Aorta (tissue), 5 donors: ENCODE data around the gene CLCN4. TPM values are rescaled to one million over a fixed set of nuclear protein-coding genes. Genes with fewer than 3 reads are reported as not detected.

Experiments
- ATAC-seq: fragments of 200-7000 bp; cut with Tn5 transposase; one replicate; pipeline ENCODE4 v1.9.1; 2022; ENCODE audit warnings: moderate library complexity; ENCODE audit not compliant: low FRiP score
- DNase-seq, 2 donors: peaks; one replicate each; pipeline ENCODE4 v3.0.0-alpha.2; 2020
- H3K27ac ChIP-seq, 2 donors: one replicate each; pipeline ENCODE4 v1.5.1; 2013; ENCODE audit warnings: low read length in 2 of 2, mild to moderate bottlenecking in 2 of 2, moderate library complexity in 2 of 2, control low read depth in 1 of 2, inconsistent platforms in 1 of 2, low read depth in 1 of 2
- H3K27me3 ChIP-seq, 2 donors: one replicate each; pipeline ENCODE4 v1.6.1; 2013; ENCODE audit warnings: control low read depth in 1 of 2, low read length in 1 of 2, mild to moderate bottlenecking in 1 of 2, moderate library complexity in 1 of 2; ENCODE audit not compliant: insufficient read depth in 2 of 2, control insufficient read depth in 1 of 2
- H3K36me3 ChIP-seq, 2 donors: one replicate each; pipeline ENCODE4 v1.6.1; 2013; ENCODE audit warnings: control low read depth in 1 of 2, low read length in 1 of 2, mild to moderate bottlenecking in 1 of 2; ENCODE audit not compliant: insufficient read depth in 2 of 2, control insufficient read depth in 1 of 2
- H3K4me1 ChIP-seq, 2 donors: one replicate each; pipeline ENCODE4 v1.6.1; 2013; ENCODE audit warnings: low read length in 2 of 2, control low read depth in 1 of 2, mild to moderate bottlenecking in 1 of 2, moderate library complexity in 1 of 2; ENCODE audit not compliant: insufficient read depth in 2 of 2, control insufficient read depth in 1 of 2
- H3K4me3 ChIP-seq, 2 donors: one replicate each; pipeline ENCODE4 v1.5.1; 2013; ENCODE audit warnings: low read length in 2 of 2, control low read depth in 1 of 2, mild to moderate bottlenecking in 1 of 2
- H3K9me3 ChIP-seq: one replicate; pipeline ENCODE4 v1.6.1; 2013; ENCODE audit warnings: mild to moderate bottlenecking, low read length; ENCODE audit not compliant: control insufficient read depth
- WGBS, 2 donors: extraction: QIAGEN DNeasy Blood & Tissue Kit; methylation state at CpG; one replicate each; pipeline ENCODE4 v1.1.7; 2013; 5-methylcytosine and 5-hydroxymethylcytosine counted together
- intact Hi-C, 2 donors: fragments of 100-400 bp; cut with DNase I; formaldehyde crosslinking; loops; one replicate each; pipeline versions ENCODE4 v1.14.2 to v1.15.0; 2022
- long read RNA-seq, 2 donors: library from polyadenylated mRNA; unstranded; transcript quantifications; one replicate each; pipeline ENCODE4 v2.0.0, GENCODE V29; 2020 to 2021
- polyA plus RNA-seq, 2 donors: library from polyadenylated mRNA; stranded (reverse); fragments of 200-250 nt; gene quantifications; one replicate each; pipeline ENCODE4 v1.2.3, GENCODE V29; 2013
- total RNA-seq, 2 donors: library from RNA; stranded (reverse); fragmentation: NEBNext Ultra II Directional; extraction: Animal tissue kit (Norgen Biotek cat#: 25700); gene quantifications; one replicate each; pipeline ENCODE4 v1.2.1, GENCODE V29; 2021
- donor health status: healthy with polysubstance abuse.
- donor health status: Bipolar disorder and iron deficiency.
- donor health status: DM: no; HTN: no; CAD: no.
- donor health status: DM: no; HTN: no; CAD: no.
- donor health status: DM: yes; HTN: yes; CAD: no.

Gene CLCN4
- total RNA-seq (1 to 10 TPM; 3.8 to 8.6 TPM), polyA plus RNA-seq (under 1 TPM; 0.67 to 0.88 TPM)
- long read RNA-seq, donor 1, full-length matches to known transcripts = 6 of 9 reads
- long read RNA-seq, donor 1, partial matches to known transcripts = 2 of 9 reads
- long read RNA-seq, donor 1, other reads (novel, unspliced or antisense) = 1 of 9 reads
- long read RNA-seq, donor 2, full-length matches to known transcripts = 1 of 2 reads
- long read RNA-seq, donor 2, partial matches to known transcripts = 0 of 2 reads
- long read RNA-seq, donor 2, other reads (novel, unspliced or antisense) = 1 of 2 reads

DNA sequence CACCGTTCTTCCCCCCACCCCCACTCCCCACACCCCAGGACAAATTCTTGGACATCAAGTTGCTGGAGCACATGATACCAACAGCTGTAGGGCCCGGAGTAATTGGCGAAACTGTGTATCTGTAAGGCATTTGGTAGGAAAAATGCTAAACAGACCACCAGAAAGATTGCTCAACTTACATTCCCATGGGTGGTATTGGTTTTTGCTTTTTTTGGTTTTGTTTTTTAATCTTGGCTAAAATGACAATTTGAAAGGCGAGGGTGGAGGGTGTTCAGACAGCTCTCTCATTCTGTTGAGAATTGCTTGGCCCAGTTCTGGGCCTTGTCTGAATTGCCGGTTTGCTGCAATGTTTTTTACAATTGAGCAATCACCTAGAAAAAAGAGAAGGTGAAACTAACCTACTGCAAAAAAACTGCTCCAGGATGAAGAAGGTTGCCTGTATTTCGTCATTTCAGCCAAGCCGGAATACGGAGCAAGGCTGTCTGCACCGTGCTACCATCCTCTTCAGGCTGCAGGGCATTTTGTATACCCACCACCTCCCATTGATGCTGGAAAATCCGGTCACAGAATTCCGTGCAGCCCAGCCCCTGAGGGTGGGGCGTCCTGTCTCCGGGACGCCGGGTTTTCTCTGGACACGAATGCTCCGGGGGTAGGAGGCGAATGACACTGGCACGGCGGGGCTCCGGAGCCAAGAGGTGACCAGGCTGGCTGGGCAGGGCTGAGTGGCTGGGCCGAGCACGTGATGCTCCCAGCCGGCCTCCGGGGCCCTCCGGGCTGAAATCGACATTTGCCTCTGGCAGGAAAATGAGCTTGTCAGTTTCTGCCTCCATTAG, at the start of gene CLCN4:
Gene CLCN4, plus strand, starts transcription at position 777 of the 833 bp plus-strand sequence. CDS start 28,058 bp downstream, outside the sequence.
- ATAC-seq = peak; percentile 84
- Histone ChIP-seq H3K27ac (no peak within 1 kb of the TSS), H3K27me3 (no peaks in the 10 kb centered on the region), H3K4me3 (peak within 1 kb of the TSS; percentile 36 to 44), H3K36me3 (no peaks in the 10 kb centered on the region), H3K9me3 (no peaks in the 10 kb centered on the region), H3K4me1 (no peaks in the 10 kb centered on the region)
- peak; percentile 82 to 88 for DNase-seq
- 6 to 16% methylated on average over 27 of the region's 27 CpGs for WGBS, 2 donors
- intact Hi-C loops = no loop called here

DNA sequence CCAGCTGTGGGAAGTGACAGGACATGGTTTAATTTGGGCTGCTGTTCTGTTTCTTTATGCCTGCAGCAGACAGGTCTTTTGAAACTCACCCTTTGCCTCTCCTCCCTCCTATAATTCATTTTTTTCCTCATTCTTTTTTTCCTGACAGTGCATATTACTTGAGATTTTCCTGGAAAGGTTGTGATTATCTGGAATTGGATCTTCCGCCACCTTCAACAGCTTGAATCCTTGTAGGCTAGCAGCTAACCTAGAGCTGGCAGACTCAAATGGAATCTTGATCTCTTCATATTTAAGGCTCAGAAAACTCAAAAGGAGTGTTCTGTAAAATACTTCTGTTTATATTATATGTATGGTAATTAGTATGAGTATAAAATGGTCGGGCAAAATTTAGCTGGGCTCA, 49.3 kb upstream of the CLCN4 start:
- intact Hi-C loops = loop anchor here in 1 of 2 donors (5.0 kb wide), 1 partner anchor 90 kb away; no protein-coding TSS in a partner anchor
- WGBS, 2 donors = 83 to 91% methylated on average over 2 of the region's 2 CpGs
- no peaks in the 10 kb centered on the region for H3K4me1 ChIP-seq

GRCh38 chrX:10108288-10108687, 48.5 kb upstream of the CLCN4 start:
- H3K4me1 ChIP-seq = no peaks in the 10 kb centered on the region
- intact Hi-C loops = loop anchor here in 1 of 2 donors (5.0 kb wide), 1 partner anchor 91 kb away; no protein-coding TSS in a partner anchor
- DNase-seq = no peak

More for the DNA sequence above, 49.3 kb upstream of the CLCN4 start:
- Histone ChIP-seq H3K36me3 (no peaks in the 10 kb centered on the region), H3K27ac (no peak overlapping the region), H3K27me3 (no peaks in the 10 kb centered on the region), H3K4me3 (no peak overlapping the region), H3K9me3 (no peaks in the 10 kb centered on the region)
- ATAC-seq (no peak), DNase-seq (no peak)

GRCh38 chrX:10109695-10110094, 47.1 kb upstream of the CLCN4 start:
- H3K9me3 ChIP-seq = no peaks in the 10 kb centered on the region
- DNase-seq = no peak
- 82 to 92% methylated on average over 27 of the region's 27 CpGs for WGBS, 2 donors
- H3K36me3 ChIP-seq = no peaks in the 10 kb centered on the region
- ATAC-seq = no peak
- intact Hi-C loops = loop anchor here (5.0 kb wide), 2 partner anchors 92 to 97 kb away; no protein-coding TSS in a partner anchor
- H3K27me3 ChIP-seq = no peaks in the 10 kb centered on the region
- H3K4me1 ChIP-seq = no peaks in the 10 kb centered on the region
- H3K27ac ChIP-seq = no peak overlapping the region
- H3K4me3 ChIP-seq = no peak overlapping the region

More at GRCh38 chrX:10108288-10108687, 48.5 kb upstream of the CLCN4 start:
- H3K4me3 ChIP-seq = no peak overlapping the region
- no peaks in the 10 kb centered on the region for H3K9me3 ChIP-seq
- WGBS, 2 donors = 77 to 88% methylated on average over 9 of the region's 9 CpGs
- H3K36me3 ChIP-seq = no peaks in the 10 kb centered on the region
- no peak overlapping the region for H3K27ac ChIP-seq
- no peaks in the 10 kb centered on the region for H3K27me3 ChIP-seq
- ATAC-seq = no peak

DNA sequence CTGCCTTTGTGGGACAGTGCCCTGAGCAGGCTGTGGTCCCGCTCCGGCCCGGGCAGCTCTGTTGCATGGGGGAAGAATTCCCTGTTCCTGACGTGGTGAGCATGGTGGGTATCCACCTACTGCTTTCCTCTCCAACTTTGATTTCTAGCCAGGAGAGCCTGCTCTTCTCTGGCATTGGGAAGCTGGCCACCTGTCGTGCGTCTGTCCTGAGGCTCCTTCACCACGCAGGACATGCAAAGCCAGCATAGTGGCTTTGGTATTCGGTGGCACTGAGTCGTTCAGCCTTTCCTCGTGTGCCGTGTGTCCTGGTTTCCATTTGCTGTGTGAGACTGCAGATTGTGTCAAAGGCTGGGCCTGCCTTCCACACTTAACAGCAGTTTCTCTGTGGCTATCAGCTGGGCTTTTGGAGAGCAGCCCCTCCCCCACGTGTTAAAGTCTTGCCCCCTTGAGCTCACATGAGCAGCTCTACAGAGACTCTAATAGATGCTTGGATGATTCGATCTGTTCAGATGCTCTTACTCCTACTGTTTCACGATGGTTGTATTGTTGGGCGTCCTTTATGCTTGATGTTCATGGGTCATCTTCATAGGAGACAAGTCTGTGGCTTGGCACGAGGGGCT, 46.3 kb upstream of the CLCN4 start:
- no peak overlapping the region for H3K27ac ChIP-seq
- intact Hi-C loops = loop anchor here in 1 of 2 donors (5.0 kb wide), 1 partner anchor 98 kb away; no protein-coding TSS in a partner anchor

GRCh38 chrX:10110984-10111363, 45.8 kb upstream of the CLCN4 start:
- no peak for DNase-seq
- no peak overlapping the region for H3K4me3 ChIP-seq
- H3K9me3 ChIP-seq = no peaks in the 10 kb centered on the region
- ATAC-seq = no peak
- H3K27ac ChIP-seq = no peak overlapping the region
- no peaks in the 10 kb centered on the region for H3K27me3 ChIP-seq
- H3K4me1 ChIP-seq = no peaks in the 10 kb centered on the region
- 80 to 86% methylated on average over 10 of the region's 10 CpGs for WGBS, 2 donors
- intact Hi-C loops = loop anchor here in 1 of 2 donors (5.0 kb wide), 1 partner anchor 99 kb away; no protein-coding TSS in a partner anchor
- H3K36me3 ChIP-seq = no peaks in the 10 kb centered on the region

More for the DNA sequence above, 46.3 kb upstream of the CLCN4 start:
- Histone ChIP-seq H3K27me3 (no peaks in the 10 kb centered on the region), H3K36me3 (no peaks in the 10 kb centered on the region), H3K4me3 (no peak overlapping the region), H3K4me1 (no peaks in the 10 kb centered on the region), H3K9me3 (no peaks in the 10 kb centered on the region)
- DNase-seq = no peak
- ATAC-seq = no peak
- 82 to 86% methylated on average over 16 of the region's 16 CpGs for WGBS, 2 donors

DNA sequence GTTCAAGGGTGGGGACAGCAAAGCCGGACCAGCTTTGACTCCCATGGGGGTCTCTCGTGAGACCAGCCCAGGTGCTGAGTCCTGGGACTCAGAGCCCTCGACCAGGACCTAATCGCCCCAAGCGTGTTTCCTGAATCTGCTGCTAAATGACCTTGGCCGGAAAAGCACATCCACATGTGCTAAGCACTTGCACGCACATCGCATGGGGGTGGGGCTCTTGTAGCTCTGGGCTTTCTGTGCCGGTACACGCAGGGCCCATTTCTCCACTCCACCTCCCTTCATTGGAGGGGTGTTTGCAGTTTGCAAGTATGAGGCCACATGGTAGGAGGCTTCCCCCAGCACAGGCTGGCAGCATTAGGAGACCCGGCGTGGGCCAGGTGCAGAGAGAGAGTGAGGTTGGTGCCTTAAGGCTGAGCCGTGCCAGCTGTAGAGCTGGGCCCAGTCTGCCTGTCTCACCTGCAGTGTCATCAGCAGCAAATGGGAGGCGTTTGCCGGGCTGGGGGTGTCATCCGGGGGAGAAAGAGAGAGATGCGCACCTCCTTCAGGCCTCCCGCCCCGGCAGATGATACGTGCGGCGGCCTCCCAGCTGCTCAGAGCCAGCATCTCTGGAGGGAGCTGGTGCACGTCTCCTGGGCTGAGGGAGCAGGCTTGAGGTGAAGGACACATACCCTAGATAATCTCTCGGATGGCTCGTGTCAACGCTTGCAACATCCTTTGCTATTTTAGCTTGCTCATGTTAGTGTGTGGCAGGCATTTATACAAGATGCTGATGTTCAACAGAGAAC, 45.2 kb upstream of the CLCN4 start:
- Histone ChIP-seq H3K36me3 (no peaks in the 10 kb centered on the region), H3K27me3 (no peaks in the 10 kb centered on the region), H3K4me1 (no peaks in the 10 kb centered on the region), H3K9me3 (no peaks in the 10 kb centered on the region), H3K4me3 (no peak overlapping the region), H3K27ac (no peak overlapping the region)
- ATAC-seq = peak; percentile 39
- DNase-seq = no peak
- intact Hi-C loops = loop anchor here in 1 of 2 donors (5.0 kb wide), 1 partner anchor 99 kb away; no protein-coding TSS in a partner anchor
- 84 to 88% methylated on average over 25 to 26 of the region's 26 CpGs for WGBS, 2 donors

- WGBS, 2 donors = 36 to 57% methylated on average over 6 of the region's 6 CpGs
- Histone ChIP-seq H3K9me3 (no peaks in the 10 kb centered on the region), H3K4me1 (no peaks in the 10 kb centered on the region), H3K36me3 (peaks cover 0 to 1% of the 10 kb centered on the region in 2 donors), H3K27ac (no peak overlapping the region), H3K4me3 (no peak overlapping the region), H3K27me3 (no peaks in the 10 kb centered on the region)
- DNase-seq = no peak
- intact Hi-C loops = loop anchor here in 1 of 2 donors (5.0 kb wide), 1 partner anchor 100 kb away; no protein-coding TSS in a partner anchor
- ATAC-seq = no peak
These were observed 44.3 kb upstream of the CLCN4 start for GRCh38 chrX:10112510-10112909.
